HG02885 (cell line): ENCODE measurements around the gene KCND1.

Experiments
- ATAC-seq: cut with Tn5 transposase; IDR thresholded peaks from one replicate; pipeline ENCODE4 v1.9.1; 2021; ENCODE audit warnings: mild to moderate bottlenecking; ENCODE audit not compliant: unreplicated experiment, poor library complexity

Gene KCND1

GRCh38 chrX:48917139-48918001 is 54.3 kb downstream of the KCND1 start:
- ATAC-seq = peak; percentile 49

GRCh38 chrX:48914593-48915493 is 56.8 kb downstream of the KCND1 start:
- ATAC-seq = no peak

- ATAC-seq = no peak
Measured at GRCh38 chrX:48913605-48914366, 57.9 kb downstream of the KCND1 start.

GRCh38 chrX:48911412-48912182 is 60.0 kb downstream of the KCND1 start, which contains the start of gene SLC35A2:
Gene SLC35A2, minus strand, starts transcription at chrX:48911646. Its CDS starts 10 bp downstream, at chrX:48911636.
- ATAC-seq = peak; percentile 74
